WTC11 (cell line): Measurements from ENCODE around the gene RYR1. TPM values are rescaled to one million over a fixed set of nuclear protein-coding genes. Genes with fewer than 3 reads are reported as not detected.
"Not testable (repeated sequence)": the region's sequence is repeated elsewhere in the genome, so short reads cannot be mapped to it uniquely, and the experiment has no call there.

Experiments used
- ATAC-seq: fragments of 200-7000 bp; cut with Tn5 transposase; 2 replicates; pipeline ENCODE4 v1.10.0; 2021; ENCODE audit warnings: mild to moderate bottlenecking, moderate library complexity
- CTCF ChIA-PET: fragments of 300-600 bp; sonication (Branson Sonifier 250); formaldehyde crosslinking; loops from one replicate; lab custom pipeline; 2021; ENCODE audit warnings: antibody characterized with exemption; lab: Charles Lee
- POLR2A ChIA-PET: fragments of 350-600 bp; sonication (Branson Sonifier 250); formaldehyde crosslinking; loops from one replicate; lab custom pipeline; 2021; ENCODE audit warnings: antibody characterized with exemption; lab: Charles Lee
- DNase-seq: peaks from one replicate; pipeline ENCODE4 v3.0.0; 2021; ENCODE audit warnings: low spot score
- H3K27ac Mint-ChIP-seq: 2 replicates; pipeline ENCODE4 v1.8.0; 2021; ENCODE audit warnings: mixed read lengths
- H3K27me3 Mint-ChIP-seq: 2 replicates; pipeline ENCODE4 v1.8.0; 2021; ENCODE audit warnings: low read depth, mild to moderate bottlenecking, moderate library complexity, mixed read lengths
- H3K36me3 Mint-ChIP-seq: 2 replicates; pipeline ENCODE4 v1.8.0; 2021; ENCODE audit warnings: mixed read lengths
- H3K4me1 Mint-ChIP-seq: 2 replicates; pipeline ENCODE4 v1.8.0; 2022; ENCODE audit warnings: mixed read lengths
- H3K4me3 Mint-ChIP-seq: 2 replicates; pipeline ENCODE4 v1.8.0; 2021; ENCODE audit warnings: mild to moderate bottlenecking, moderate library complexity, mixed read lengths
- H3K9me3 Mint-ChIP-seq: 2 replicates; pipeline ENCODE4 v1.8.0; 2021; ENCODE audit warnings: mixed read lengths
- ATF3 ChIP-seq: sonication (generic); formaldehyde crosslinking; conservative IDR thresholded peaks from 2 replicates; pipeline ENCODE4 v1.8.1; 2022; ENCODE audit warnings: mild to moderate bottlenecking, missing genetic modification reagents
- CDX4 ChIP-seq: fragments of 250-450 bp; sonication (Bioruptor Pico); IDR thresholded peaks from 2 replicates; pipeline ENCODE4 v1.9.0; 2021; ENCODE audit warnings: moderate library complexity, mild to moderate bottlenecking, inconsistent platforms, borderline replicate concordance
- CTCF ChIP-seq: fragments of 200-600 bp; IDR thresholded peaks from 2 replicates; pipeline ENCODE4 v1.8.0; 2022; ENCODE audit warnings: antibody characterized with exemption
- ETV6 ChIP-seq: sonication (generic); formaldehyde crosslinking; IDR thresholded peaks from 2 replicates; pipeline ENCODE4 v1.8.1; 2022; ENCODE audit warnings: mild to moderate bottlenecking, missing genetic modification reagents
- IRF1 ChIP-seq: sonication (generic); formaldehyde crosslinking; IDR thresholded peaks from 2 replicates; pipeline ENCODE4 v1.8.0; 2023; ENCODE audit warnings: missing genetic modification reagents
- NFE2L1 ChIP-seq: sonication (generic); formaldehyde crosslinking; IDR thresholded peaks from 2 replicates; pipeline ENCODE4 v1.8.1; 2023; ENCODE audit warnings: missing genetic modification reagents
- NR1H2 ChIP-seq: sonication (generic); formaldehyde crosslinking; IDR thresholded peaks from 2 replicates; pipeline ENCODE4 v1.9.0; 2021; ENCODE audit warnings: mild to moderate bottlenecking, moderate library complexity, missing genetic modification reagents
- OVOL2 ChIP-seq: fragments of 250-450 bp; sonication (Bioruptor Pico); IDR thresholded peaks from 2 replicates; pipeline ENCODE4 v1.9.0; 2021; ENCODE audit warnings: mild to moderate bottlenecking, borderline replicate concordance
- RELA ChIP-seq: sonication (generic); formaldehyde crosslinking; IDR thresholded peaks from 2 replicates; pipeline ENCODE4 v1.8.1; 2022; ENCODE audit warnings: missing genetic modification reagents, mild to moderate bottlenecking, borderline replicate concordance
- RORB ChIP-seq: fragments of 250-450 bp; sonication (Bioruptor Pico); IDR thresholded peaks from 2 replicates; pipeline ENCODE4 v1.9.0; 2021; ENCODE audit warnings: mild to moderate bottlenecking
- TEAD1 ChIP-seq: sonication (generic); formaldehyde crosslinking; IDR thresholded peaks from 2 replicates; pipeline ENCODE4 v1.8.0; 2022; ENCODE audit warnings: mild to moderate bottlenecking, missing genetic modification reagents
- TP53 ChIP-seq: sonication (generic); formaldehyde crosslinking; IDR thresholded peaks from 2 replicates; pipeline ENCODE4 v1.8.1; 2023; ENCODE audit warnings: mild to moderate bottlenecking, missing genetic modification reagents
- ZNF138 ChIP-seq: sonication (generic); formaldehyde crosslinking; conservative IDR thresholded peaks from 2 replicates; pipeline ENCODE4 v1.8.1; 2022; ENCODE audit warnings: mild to moderate bottlenecking, moderate library complexity, missing genetic modification reagents
- ZNF416 ChIP-seq: fragments of 250-450 bp; sonication (Bioruptor Pico); IDR thresholded peaks from 2 replicates; pipeline ENCODE4 v1.9.0; 2021; ENCODE audit warnings: mild to moderate bottlenecking, inconsistent platforms
- ZNF425 ChIP-seq: fragments of 250-450 bp; sonication (Bioruptor Pico); conservative IDR thresholded peaks from 2 replicates; pipeline ENCODE4 v1.9.0; 2021; ENCODE audit warnings: mild to moderate bottlenecking
- ZNF512 ChIP-seq: sonication (generic); formaldehyde crosslinking; IDR thresholded peaks from 2 replicates; pipeline ENCODE4 v1.8.1; 2022; ENCODE audit warnings: missing genetic modification reagents, borderline replicate concordance
- ZNF671 ChIP-seq: fragments of 250-450 bp; sonication (Bioruptor Pico); IDR thresholded peaks from 2 replicates; pipeline ENCODE4 v1.8.0; 2021; ENCODE audit warnings: mild to moderate bottlenecking
- total RNA-seq: library from RNA; stranded (reverse); gene quantifications from 3 replicates; pipeline ENCODE4 v1.2.3, GENCODE V29; 2021

The RYR1 gene
- total RNA-seq, 1 experiment from 2014 or later: 24.2 TPM

- no peak for TF ChIP-seq NFE2L1 (CRISPR knock-in tag)
- TF ChIP-seq, all 79 proteins: peak for 0
Measured at GRCh38 chr19:38467541-38468525, 34.3 kb downstream of the RYR1 start (continued).

GRCh38 chr19:38469151-38469550 is 35.7 kb downstream of the RYR1 start:
- DNase-seq (no peak), ATAC-seq (no peak)
- CTCF ChIA-PET: interaction anchor here (1.6 kb wide), 1 partner anchor 9 kb away, joined by 4 read pairs; no protein-coding TSS in a partner anchor
- Mint-ChIP-seq H3K36me3 (peaks cover 34% of the 10 kb centered on the region), H3K27ac (no peak overlapping the region; the same call in 1 of the 2 replicates), H3K4me1 (peaks cover 4% of the 10 kb centered on the region; the same call in 1 of the 2 replicates), H3K27me3 (no peaks in the 10 kb centered on the region), H3K9me3 (no peaks in the 10 kb centered on the region), H3K4me3 (no peak overlapping the region)
- TF ChIP-seq TP53: no peak
- TF ChIP-seq ZNF416 (CRISPR knock-in tag): no peak
- no peak for TF ChIP-seq TEAD1 (CRISPR knock-in tag)
- POLR2A ChIA-PET: no interaction called here

GRCh38 chr19:38470788-38471480 is 37.4 kb downstream of the RYR1 start:
- H3K9me3 Mint-ChIP-seq: no peaks in the 10 kb centered on the region
- TF ChIP-seq NR1H2 (CRISPR knock-in tag) (no peak), RORB (CRISPR knock-in tag) (no peak), ETV6 (CRISPR knock-in tag) (no peak), ZNF138 (no peak)
- peaks cover 4% of the 10 kb centered on the region; the same call in 1 of the 2 replicates for H3K4me1 Mint-ChIP-seq
- H3K4me3 Mint-ChIP-seq: no peak overlapping the region
- ChIA-PET CTCF (interaction anchor here (0.6 to 1.6 kb wide), 4 partner anchors 7 to 126 kb away, joined by 3 to 10 read pairs (median 4); partner anchors contain the start of gene FAM98C), POLR2A (no interaction called here)
- peaks cover 31% of the 10 kb centered on the region for H3K36me3 Mint-ChIP-seq
- ATAC-seq (no peak; the same call in 1 of the 2 replicates), DNase-seq (no peak)
- peak overlapping the region; percentile 86 for H3K27ac Mint-ChIP-seq
- no peaks in the 10 kb centered on the region for H3K27me3 Mint-ChIP-seq

- H3K9me3 Mint-ChIP-seq, H3K27me3 Mint-ChIP-seq, H3K4me3 Mint-ChIP-seq, POLR2A ChIA-PET, DNase-seq, ATAC-seq, CTCF ChIA-PET, H3K4me1 Mint-ChIP-seq, H3K27ac Mint-ChIP-seq: not testable (repeated sequence)
- H3K36me3 Mint-ChIP-seq: peaks cover 28% of the 10 kb centered on the region
Measured at GRCh38 chr19:38472725-38473124, 39.2 kb downstream of the RYR1 start.

- POLR2A ChIA-PET: no interaction called here
- H3K4me1 Mint-ChIP-seq: peaks cover 4% of the 10 kb centered on the region; the same call in 1 of the 2 replicates
- no peak overlapping the region for H3K4me3 Mint-ChIP-seq
- H3K27ac Mint-ChIP-seq: no peak overlapping the region
- H3K9me3 Mint-ChIP-seq: no peaks in the 10 kb centered on the region
- no peaks in the 10 kb centered on the region for H3K27me3 Mint-ChIP-seq
- ATAC-seq: no peak
- DNase-seq: no peak
- H3K36me3 Mint-ChIP-seq: peaks cover 28% of the 10 kb centered on the region
- CTCF ChIA-PET: no interaction called here
- TF ChIP-seq ZNF425: no peak
- TF ChIP-seq CDX4 (CRISPR knock-in tag): no peak
- TF ChIP-seq ATF3: no peak
- TF ChIP-seq OVOL2 (CRISPR knock-in tag): no peak
- TF ChIP-seq RELA (CRISPR knock-in tag): no peak
- no peak for TF ChIP-seq CTCF
- TF ChIP-seq ZNF671 (CRISPR knock-in tag): no peak
- TF ChIP-seq IRF1 (CRISPR knock-in tag): no peak
- TF ChIP-seq ZNF512 (CRISPR knock-in tag): no peak
Measured at GRCh38 chr19:38473201-38473600, 39.7 kb downstream of the RYR1 start.
